T47D (cell line): ENCODE results near the gene ZSCAN1.

Experiments
- DNase-seq, 2 experiments: peaks; one replicate each; pipeline versions ENCODE4 v3.0.0 to v3.0.0-alpha.2; 2011 to 2012; ENCODE audit warnings: low read depth in 1 of 2, low spot score in 1 of 2
- JUND ChIP-seq: IDR thresholded peaks from 2 replicates; pipeline ENCODE4 v1.6.1; 2012; ENCODE audit warnings: low read depth
- in situ Hi-C: cut with HindIII; loops from 2 replicates; pipeline ENCODE4 v1.10.0; 2016; ENCODE audit warnings: low sequenced_read_pairs, low pct_unique_long_range_greater_than_20kb

Gene ZSCAN1

GRCh38 chr19:58096884-58097283 lies 63.1 kb downstream of the ZSCAN1 start:
- in situ Hi-C loops, result no loop called here
- TF ChIP-seq JUND, result no peak
- no peak for DNase-seq

DNA sequence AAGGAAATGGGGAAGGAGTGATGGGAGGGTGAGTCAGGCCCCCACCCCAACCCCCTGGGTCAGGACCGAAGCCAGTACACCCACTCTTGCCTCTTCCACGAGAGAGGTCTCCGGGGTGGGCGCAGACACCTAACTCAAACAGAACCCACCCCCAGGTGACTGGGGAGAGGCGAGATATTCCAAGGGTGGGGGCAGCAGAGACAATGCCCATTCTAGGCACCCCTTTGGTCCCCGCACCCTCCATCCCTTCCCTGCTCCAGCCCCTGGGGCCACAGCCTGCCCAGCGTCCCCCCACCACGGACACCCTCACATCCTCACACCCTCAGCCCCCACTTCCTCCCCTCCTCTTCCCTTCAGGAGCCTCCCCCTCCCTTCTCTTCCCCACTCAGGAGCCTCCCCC lies 63.5 kb downstream of the ZSCAN1 start:
- TF ChIP-seq JUND, result no peak
- in situ Hi-C loops, result no loop called here
- DNase-seq, result no peak

- TF ChIP-seq JUND, result no peak
- in situ Hi-C loops, result no loop called here
- peak; percentile 94 to 96 for DNase-seq
Measured at GRCh38 chr19:58097781-58098681, 64.2 kb downstream of the ZSCAN1 start, which contains the start of gene ZSCAN18. TSS of gene ZSCAN18 (minus strand) at chr19:58098231. CDS start at chr19:58090267, 7,964 bp downstream.

GRCh38 chr19:58098682-58098998 lies 64.8 kb downstream of the ZSCAN1 start:
- no peak for DNase-seq
- no peak for TF ChIP-seq JUND
- in situ Hi-C loops, result no loop called here
